HG03060 (cell line): ENCODE data around the gene ZNF212.

Experiments used
- ATAC-seq: cut with Tn5 transposase; IDR thresholded peaks from one replicate; pipeline ENCODE4 v1.9.1; 2021; ENCODE audit warnings: low read depth, moderate number of reproducible peaks; ENCODE audit not compliant: unreplicated experiment

ZNF212 gene

DNA sequence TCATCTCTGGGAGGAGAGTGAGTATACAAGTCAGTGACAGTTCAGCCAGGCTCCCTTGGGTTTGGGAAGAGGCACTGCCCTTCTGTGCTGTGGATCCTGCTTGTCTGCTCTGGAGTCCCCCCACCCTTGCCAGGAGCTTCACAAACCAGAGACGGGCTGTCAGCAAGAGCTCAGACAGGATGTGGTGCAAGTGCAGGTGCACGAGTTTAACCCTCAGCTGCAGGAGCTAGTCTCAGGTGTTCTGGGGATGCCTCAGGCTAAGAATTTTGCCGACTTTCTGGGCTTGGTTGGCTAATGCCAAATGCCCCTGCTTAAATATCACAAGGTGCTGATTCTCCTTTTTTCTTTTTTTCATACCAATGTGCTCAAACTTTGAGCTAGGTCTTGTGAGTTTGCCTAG, 44.9 kb downstream of the ZNF212 start:
- ATAC-seq = no peak

DNA sequence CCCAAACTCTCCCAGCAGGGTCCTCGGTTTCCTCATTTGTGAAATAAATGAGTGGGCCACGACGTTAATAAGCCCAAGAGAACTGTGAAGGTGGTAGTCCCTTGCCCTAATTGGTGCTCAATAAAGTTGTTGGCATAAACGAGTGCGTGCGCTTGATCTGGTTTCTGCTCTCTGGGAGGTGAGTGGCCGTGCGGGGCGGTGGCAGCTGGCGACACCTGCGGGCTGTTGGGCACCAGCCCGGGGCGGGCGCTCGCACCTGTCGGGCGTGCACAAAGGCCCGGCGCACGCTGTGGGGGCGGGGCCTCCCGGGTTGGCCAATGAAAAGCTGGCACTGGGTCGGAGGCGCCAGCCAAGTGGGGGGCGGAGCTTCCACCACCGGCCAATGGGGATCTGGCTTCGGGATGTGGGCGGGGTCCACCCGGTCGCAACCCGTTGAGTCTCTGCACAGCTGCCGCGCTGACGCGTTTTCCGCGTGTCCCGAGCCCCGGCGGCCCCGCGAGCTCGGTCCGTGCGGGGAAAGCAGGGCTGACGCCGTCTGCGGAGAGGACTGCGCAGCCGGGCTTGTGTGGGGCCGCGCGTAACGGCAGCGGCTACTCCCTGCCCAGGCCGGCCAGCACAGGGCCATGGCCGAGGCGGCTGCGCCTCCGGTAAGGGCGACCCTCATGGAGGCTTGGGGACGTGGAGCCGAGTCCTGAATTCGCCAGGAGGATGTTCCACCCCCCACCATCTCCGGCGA, 45.6 kb downstream of the ZNF212 start:
- ATAC-seq = peak; percentile 74

DNA sequence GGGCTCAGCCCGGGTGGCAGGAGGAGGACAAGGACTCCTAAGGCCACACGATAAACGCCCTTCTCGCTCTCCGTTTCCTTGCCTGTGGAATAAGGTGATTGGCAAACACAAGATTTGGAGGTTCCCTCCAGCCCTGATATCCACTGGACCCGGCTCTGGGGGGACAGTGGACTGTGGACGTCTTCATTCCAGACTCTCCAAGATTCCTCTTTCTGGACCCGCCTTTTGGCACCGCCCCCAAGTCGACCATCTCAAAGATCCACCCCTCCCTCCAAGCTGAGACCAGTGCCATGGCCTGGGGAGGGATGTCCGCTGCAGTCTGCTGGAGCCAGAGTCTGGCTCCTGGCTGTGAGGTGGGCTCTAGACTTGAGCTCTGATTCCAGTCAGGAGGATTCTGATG, 46.2 kb downstream of the ZNF212 start:
- ATAC-seq = no peak

DNA sequence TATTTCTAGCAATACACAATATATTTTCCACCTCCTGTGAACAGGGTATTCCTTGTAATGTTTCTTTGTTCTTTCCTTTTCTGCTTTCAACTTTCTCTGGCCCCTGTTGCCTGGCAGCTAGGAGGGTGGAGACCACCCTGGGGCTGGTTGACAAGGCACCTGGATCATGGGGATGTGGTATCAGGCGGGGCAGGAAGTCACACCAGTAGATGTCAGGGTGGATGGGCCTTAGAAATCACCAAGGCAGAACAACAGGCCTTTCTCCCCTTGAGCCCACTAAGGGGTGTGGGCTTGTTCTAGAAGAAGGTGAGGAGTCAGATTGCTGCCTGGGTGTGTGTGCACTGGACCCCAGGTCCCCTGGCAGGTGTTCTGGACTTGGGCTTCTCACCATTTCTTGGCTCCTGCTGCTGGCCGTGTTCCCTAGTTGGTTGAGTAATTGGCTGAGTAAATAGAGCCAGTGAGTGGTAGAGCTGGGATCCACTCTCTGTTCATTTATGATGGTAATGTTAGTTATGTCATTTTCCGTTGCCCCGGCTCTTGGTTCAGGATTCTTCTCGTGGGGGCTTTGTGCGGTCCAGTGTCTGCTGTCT, 47.5 kb downstream of the ZNF212 start:
- no peak for ATAC-seq

DNA sequence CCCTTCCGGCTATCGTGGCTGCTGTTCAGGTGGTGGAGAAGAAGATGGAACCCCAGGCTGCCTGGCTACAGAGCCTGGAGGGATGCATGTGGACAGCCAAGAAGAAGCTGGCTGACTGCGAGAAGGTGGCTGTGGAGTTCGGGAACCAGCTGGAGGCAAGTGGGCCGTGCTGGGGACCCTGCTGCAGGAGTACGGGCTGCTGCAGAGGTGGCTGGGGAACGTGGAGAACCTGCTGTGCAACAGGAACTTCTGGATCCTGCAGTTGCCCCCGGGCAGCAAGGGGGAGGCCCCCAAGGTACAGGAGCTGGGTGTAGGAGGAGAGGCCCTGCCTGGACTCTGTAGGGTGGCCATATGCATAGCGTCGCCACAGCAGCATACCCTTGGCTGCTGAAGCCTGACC, 48.2 kb downstream of the ZNF212 start:
- ATAC-seq = no peak

DNA sequence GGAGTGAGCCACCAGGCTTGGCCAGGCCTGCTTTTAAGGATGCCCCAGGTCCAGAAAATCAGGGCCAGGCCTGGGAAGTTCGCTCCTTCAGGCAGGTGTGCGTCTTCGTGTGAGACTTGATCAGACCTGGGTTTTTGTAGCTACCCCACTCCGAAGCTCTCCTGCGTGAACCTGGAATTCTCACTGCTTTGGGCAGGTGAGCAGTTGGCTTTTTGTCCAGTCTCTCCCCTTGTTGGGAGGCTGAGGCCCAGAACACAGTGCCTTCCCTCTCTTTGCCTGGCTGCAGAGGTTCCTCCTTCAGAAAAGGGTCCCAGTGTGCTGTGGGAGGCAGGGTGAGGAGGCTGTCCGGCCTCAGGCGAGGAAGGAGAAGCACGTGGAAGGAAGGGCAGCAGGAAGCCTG, 49.8 kb downstream of the ZNF212 start:
- ATAC-seq = no peak

DNA sequence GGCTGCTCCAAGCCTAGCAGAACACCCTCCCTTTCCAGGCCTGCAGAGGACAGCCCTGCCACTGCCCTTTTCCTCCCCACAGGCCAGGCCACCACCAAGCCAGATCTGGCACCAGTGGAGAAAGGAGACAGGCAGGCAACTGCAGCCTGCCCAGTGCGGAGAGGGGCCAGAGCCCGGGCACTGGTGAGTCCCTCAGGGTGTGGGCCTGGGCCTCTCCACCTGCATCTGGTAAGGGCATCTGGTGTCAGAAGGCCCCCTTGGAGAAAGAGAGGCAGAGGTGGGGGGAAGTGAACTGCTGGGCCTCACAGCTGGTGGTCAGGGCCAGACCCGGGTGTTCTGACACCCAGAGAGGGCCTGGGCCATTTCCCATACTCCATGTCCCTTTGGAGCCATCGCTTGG, 50.4 kb downstream of the ZNF212 start:
- ATAC-seq = no peak

DNA sequence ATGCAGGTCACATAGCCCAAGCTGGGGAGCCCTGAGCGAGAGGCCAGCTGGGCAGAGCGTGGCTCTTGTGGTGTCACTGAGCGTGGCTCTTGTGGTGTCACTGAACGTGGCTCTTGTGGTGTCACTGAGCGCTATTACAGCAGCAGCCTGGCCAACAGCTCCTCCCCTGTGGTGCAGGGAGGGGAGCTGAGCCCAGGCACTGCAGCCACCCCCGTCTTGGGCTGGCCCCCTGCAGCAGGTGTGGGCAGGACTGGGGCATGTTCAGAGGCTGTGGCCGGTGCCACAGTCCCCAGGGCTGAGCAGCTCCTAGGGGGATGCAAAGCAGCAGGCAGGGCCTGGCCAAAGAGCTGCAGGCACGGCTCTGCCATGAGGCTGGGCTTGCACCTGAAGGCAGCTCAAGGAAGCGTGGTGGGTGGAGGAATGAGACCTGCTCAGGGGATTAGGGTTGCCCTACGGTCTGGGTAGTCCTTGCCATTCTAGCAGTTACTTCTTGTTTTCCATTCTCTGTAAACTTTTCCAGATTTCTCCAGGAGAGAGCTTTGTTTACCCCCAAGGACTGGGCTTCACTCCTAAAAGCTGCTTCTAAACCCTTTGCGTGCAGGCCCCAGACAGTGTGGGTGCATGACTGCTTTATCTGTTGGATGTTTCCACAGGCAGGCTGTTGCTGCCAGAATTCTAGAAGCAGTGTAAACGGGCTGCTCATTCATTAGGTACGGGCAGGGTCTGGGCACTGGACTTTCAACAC, 51.8 kb downstream of the ZNF212 start:
- ATAC-seq = no peak

DNA sequence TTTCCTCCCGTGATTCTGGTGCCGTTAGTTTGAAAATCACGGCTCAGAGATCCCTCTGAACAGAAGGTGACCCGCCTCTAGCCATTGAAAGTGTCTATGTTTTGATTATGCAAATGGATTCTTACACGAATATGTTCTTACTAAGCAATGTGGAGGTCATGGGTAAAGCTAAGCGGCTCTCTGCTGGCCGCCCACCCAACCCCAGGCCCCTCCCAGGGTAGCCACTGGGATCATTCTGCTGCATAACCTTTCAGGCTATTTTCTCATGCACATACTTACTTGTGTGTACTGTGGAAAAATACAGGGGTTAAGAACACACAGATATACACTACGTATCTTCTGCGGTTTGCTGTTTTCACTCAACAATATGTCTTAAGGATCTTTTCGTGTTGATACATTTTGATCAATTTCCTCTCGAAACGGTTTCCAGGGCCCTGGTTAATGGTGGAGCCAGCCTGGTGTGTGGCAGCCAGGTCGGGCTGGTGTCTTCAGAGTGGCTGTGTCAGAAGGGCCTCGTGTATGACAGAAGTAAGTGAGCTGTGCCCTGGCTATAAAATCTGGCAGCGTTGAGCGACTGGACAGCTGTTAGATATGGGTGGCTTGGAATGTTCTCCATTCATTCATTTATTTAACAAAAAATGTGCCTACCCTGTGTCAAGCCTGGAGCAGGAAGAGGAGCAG, 52.5 kb downstream of the ZNF212 start:
- ATAC-seq = no peak

DNA sequence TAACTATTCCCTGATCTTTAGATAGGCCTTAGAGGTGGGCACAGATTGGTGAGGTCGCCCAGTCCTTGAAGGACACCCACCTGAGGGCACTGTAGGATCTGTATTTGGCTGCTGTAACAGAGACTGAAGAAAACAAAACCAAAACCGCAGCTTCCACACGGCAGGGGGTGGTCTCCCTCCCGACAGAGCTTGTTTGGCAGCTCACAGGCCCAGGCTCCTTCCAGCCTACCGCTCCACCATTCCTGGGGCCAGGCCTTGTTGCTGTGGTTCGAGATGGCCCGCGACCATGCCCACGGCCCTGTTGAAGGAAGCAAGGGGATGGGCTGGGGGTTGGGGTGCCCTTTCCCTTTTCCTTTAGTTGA, 53.0 kb downstream of the ZNF212 start:
- no peak for ATAC-seq

DNA sequence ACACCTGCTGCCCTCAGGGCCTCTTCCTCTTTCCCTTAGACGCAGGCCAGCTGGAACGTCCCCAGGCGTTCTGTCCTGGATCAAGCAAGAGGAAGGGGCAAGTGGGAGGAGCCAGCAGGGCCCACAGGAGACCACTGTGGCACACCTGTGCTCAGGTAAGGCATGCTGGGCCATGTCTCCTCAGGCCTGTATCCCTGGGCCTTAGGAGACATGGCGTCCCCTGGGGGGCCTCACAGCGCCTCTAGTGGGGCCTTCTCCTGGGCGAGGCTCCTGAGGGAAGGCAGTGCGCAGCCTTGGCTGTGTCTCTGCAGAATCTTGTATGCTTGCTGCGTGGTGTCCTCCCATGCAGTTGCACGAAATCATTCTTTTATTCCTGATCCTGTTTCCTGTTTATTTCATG, 53.9 kb downstream of the ZNF212 start:
- no peak for ATAC-seq

DNA sequence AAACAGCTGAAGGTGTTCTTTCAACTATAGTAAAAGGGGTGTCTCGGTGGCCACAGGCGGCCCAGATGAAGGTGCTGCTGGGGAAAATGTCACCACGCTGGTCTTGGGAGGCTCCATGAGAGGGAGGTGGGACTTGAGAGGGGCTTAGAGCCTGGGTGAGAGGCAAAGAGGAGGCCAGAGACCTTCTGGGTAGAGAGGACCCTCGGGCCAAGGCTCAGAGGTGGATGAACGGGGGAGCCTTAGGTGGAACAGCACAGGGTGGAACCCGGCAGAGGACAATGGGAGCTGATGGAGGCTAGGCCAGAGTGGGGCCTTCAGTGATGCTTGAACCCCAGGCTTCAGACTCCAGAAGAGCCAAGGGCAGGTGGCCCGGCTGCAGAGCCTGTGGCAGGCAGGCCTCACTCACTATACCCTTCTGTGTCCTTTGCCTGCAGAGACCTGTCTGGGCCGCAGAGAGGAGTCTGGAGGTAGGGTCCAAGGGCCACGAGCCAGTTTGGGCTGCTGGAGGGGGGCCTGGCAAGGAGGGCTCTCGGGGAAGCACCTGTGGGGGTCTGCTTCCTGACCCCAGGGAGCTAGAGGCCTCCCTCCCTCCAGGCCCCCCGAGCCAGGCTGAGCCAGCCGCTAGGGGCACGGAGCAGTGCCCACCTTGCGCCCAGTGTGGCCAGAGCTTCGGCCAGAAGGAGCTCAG, 54.6 kb downstream of the ZNF212 start:
- no peak for ATAC-seq

DNA sequence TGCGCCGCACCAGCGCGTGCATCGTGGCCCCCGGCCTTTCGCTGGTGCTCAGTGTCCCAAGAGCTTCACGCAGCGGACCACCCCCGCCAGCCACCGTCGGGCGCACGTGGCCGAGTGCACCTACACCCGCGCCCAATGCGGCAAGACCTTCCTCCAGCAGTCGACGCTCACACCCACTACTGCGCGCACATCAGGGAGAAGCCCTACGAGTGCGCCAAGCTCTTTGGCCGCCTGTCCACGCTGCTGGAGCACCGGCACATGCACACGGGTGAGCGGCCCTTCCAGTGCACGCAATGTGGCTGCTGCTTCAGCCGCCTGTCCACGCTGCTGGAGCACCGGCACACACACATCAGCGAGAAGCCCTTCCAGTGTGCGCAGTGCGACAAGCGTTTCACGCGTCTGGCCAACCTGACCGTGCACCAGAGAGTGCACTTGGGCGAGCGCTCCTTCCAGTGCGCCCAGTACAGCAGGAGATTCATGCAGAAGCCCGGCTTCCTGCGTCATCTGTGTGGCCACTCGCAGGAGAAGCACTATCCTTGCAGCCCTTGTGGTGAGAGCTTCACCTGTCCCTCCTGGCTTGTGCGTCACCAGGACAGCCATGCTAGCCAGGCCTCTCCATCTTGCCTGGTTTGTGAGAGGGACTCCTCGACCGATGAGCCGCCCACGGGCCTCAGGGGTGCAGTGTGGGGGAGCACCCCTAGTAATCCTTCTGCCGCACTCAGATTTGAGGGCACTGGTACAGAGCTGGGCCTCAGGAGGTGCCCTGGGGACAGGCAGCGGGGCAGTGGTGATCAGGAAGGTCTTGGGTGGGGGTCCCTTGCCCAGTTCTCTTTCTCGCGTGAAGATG, 55.4 kb downstream of the ZNF212 start:
- no peak for ATAC-seq

DNA sequence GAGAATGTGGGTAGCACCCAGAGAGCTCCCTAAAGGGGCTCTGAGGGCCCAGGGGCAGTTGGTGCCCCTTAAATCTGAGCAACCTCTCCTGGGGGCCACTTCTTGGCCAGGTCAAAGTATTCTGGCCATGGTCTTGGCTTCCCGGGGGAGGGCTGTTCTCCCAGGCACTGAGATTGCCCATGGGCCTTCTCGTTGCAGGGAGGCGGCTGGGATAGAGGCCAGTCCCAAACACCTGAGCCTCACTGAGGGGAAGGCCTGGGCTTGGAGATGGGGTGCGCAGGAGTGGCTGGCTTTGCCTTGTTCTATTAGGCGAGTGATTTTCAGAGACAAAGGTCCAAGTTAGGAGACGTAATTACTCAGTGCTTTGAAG, 56.0 kb downstream of the ZNF212 start:
- ATAC-seq = no peak

DNA sequence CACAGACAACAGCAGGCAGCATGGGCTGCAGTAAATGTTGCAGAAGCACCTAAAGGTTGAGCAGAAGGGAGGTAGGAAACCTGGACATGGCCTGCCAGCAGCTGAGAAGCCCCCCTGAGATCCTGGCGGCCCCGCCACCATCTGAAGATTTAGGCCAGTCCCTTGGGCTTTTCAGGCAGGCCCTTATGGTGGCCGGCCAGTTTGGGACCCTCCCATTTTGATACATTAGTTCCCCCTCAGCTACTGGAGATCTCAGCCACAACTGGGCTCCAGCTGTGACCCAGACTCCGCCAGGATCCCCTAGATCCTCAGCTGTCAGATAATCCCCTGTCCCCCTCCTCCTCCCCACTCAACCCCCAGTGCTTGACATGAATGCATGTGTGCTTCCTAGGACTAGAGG, 56.9 kb downstream of the ZNF212 start:
- no peak for ATAC-seq

DNA sequence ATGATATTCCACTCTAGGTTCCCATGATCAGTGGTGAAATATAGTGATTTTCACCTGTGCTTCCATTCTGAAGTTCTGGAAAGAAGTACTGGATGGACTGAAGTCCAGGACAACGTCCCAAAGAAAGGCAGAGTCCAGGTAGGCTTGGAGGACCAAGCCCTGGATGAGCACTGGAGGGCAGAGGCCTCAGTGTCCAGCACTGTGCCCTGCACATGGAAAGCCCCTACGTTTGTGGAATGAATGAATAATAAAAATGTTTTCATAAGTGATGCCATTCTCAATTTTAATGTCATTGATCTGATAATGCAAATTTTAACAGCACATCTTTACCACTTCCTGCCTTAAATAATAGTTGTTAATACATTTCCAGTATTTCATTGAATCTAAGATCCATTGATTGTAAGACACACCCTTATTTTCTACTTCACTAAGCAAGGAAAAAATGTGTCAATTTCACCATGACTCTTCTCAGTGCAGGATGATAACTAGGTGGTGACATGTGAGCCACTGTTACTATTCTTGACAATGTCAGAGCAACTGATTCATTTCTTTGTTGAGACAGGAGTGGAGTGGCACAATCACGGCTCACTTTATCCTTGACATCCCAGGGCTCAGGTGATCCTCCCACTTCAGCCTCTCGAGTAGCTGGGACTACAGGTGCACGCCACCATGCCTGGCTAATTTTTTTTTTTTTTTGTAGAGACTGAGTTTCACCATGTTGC, 57.7 kb downstream of the ZNF212 start:
- ATAC-seq = no peak

DNA sequence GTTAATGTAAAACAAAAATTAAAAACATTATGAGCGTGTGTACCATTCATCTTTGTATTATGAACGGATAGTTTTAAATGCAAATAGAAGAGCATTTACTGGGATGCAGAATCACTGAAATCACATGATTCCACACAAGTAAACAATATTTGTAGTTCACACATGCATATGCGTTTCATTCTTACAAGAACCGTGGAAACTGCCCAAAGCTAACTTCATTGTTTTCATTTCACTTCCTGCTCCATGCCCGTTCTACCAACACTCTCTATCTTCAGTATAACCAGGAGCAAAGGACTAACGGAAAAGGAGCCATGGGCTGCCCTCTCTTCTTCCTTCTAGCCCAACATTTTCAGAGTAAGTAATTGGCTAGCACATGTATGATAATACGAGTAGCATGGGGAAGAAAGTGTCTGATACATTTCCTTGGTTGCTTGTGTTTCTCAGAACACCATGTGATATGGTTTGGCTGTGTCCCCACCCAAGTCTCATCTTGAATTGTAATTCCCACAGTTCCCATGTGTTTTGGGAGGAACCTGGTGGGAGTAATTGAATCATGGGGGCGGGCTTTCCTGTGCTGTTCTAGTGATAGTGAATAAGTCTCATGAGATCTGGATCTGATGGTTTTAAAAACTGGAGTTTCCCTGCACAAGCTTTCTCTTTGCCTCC, 61.3 kb downstream of the ZNF212 start:
- ATAC-seq = no peak

DNA sequence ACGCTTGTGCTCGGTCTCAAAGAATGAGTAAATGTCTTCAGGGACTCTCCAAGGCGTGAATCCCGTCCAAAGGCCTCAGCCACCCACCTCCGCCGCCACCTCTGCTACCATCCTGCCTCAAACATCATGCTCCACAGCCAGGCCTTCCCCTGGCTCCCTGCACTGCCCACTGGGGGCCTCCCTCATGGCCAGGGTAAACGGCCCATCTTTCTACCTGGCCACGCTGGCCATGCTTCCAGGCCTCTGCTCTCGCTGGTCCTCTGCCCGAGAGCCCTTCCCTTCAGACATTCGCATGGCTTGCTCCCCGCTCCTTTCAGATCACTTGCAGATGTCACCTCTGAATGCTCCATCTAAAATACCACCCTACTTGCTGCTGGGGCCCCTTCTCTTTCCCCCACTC, 62.8 kb downstream of the ZNF212 start:
- ATAC-seq = no peak

DNA sequence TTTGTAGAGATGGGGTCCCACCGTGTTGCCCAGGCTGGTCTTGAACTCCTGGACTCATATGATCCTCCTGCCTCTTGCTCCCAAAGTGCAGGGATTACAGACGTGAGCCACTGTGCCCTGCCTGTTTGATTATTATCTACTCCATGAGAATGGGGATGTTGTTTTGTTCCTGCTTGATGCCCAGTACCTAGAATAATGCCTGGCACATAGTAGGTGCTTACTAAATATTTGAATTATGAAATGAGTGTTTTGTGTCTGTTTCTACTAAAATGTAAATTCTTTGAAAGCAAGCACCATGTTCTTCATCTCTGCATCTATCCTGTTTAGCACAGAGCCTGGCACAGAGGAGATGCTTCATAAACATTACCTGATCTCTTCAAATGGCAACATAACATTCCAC, 63.4 kb downstream of the ZNF212 start:
- ATAC-seq = no peak
